Testis (tissue), 3 donors: ENCODE measurements around the gene NFU1. TPM values are rescaled to one million over a fixed set of nuclear protein-coding genes. Genes with fewer than 3 reads are reported as not detected.
"Not testable (repeated sequence)": the region's sequence is repeated elsewhere in the genome, so short reads cannot be mapped to it uniquely, and the experiment has no call there.

Experiments
- DNase-seq: peaks from one replicate; pipeline ENCODE4 v3.0.0-alpha.2; 2019
- H3K27ac ChIP-seq, 2 donors: fragments of 200-600 bp; sonication (generic); one replicate each; pipeline ENCODE4 v1.5.1; 2019
- H3K27me3 ChIP-seq: fragments of 200-600 bp; sonication (generic); one replicate; pipeline ENCODE4 v1.5.1; 2019
- H3K36me3 ChIP-seq: fragments of 200-600 bp; sonication (generic); one replicate; pipeline ENCODE4 v1.5.1; 2017; ENCODE audit warnings: low read depth; ENCODE audit errors: missing control alignments
- H3K4me1 ChIP-seq: fragments of 200-600 bp; sonication (generic); one replicate; pipeline ENCODE4 v1.5.1; 2019
- H3K4me3 ChIP-seq, 2 donors: fragments of 200-600 bp; sonication (generic); one replicate each; pipeline ENCODE4 v1.5.1; 2017 to 2019
- H3K9me3 ChIP-seq: fragments of 200-600 bp; sonication (generic); one replicate; pipeline ENCODE4 v1.5.1; 2017
- POLR2A ChIP-seq: fragments of 450-650 bp; IDR thresholded peaks from one replicate; pipeline ENCODE4 v1.6.1; 2017; ENCODE audit warnings: antibody characterized with exemption, mild to moderate bottlenecking, moderate library complexity
- WGBS, 2 donors: methylation state at CpG; one replicate each; pipeline ENCODE4 v1.1.5; 2018; 5-methylcytosine and 5-hydroxymethylcytosine counted together
- intact Hi-C: fragments of 100-400 bp; cut with DNase I; formaldehyde crosslinking; loops from one replicate; pipeline ENCODE4 v1.15.1; 2023; ENCODE audit warnings: low total_unique reads
- polyA plus RNA-seq: library from polyadenylated mRNA; stranded (reverse); fragments of 350-450 nt; fragmentation: Illumina TruSeq; extraction: RNeasy Lipid Tissue Mini Kit (QIAGEN cat#74804); gene quantifications from one replicate; pipeline ENCODE4 v1.2.3, GENCODE V29; 2014; ENCODE audit warnings: low read depth, low replicate concordance; ENCODE audit not compliant: insufficient read depth
- total RNA-seq, 2 donors: library from RNA; depleted of rRNA; stranded (reverse); fragments of >200 nt; gene quantifications; one replicate each; pipeline ENCODE4 v1.2.3, GENCODE V29; 2016
- TF ChIP-seq, protein P1 (sequence below), 3 experiments: fragments of 450-650 bp in 2 of 3; fragments of 200-600 bp in 1 of 3; sonication (generic) in 1 of 3; IDR thresholded peaks; one replicate each; pipeline ENCODE4 v1.5.1; 2016 to 2019; ENCODE audit warnings: antibody characterized with exemption in 3 of 3, mild to moderate bottlenecking in 2 of 3, moderate library complexity in 1 of 3

The NFU1 gene
- total and polyA plus RNA-seq, 3 donors from 2014 or later = 31.8 to 69.4 (median 33.1) TPM

DNA sequence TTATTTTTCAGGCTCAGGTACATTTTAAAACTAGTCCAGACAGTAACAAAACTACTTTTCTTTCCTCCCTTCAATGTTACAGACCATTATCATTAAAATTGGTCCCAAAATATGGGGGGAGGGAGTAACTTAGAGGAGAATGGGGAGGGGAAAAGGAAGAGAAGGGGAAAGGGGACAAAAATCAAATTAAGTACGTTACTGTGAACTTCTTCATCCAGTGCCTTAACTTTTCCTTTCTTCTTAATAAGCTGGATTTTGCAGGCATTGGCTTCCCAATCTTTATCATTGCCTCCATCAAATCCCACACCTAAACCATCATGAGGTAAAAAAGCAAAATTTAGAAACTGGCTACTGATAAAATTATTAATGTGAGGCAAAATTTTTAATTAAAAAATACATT is 67.4 kb downstream of the NFU1 start:
- TF ChIP-seq, protein P1, sequence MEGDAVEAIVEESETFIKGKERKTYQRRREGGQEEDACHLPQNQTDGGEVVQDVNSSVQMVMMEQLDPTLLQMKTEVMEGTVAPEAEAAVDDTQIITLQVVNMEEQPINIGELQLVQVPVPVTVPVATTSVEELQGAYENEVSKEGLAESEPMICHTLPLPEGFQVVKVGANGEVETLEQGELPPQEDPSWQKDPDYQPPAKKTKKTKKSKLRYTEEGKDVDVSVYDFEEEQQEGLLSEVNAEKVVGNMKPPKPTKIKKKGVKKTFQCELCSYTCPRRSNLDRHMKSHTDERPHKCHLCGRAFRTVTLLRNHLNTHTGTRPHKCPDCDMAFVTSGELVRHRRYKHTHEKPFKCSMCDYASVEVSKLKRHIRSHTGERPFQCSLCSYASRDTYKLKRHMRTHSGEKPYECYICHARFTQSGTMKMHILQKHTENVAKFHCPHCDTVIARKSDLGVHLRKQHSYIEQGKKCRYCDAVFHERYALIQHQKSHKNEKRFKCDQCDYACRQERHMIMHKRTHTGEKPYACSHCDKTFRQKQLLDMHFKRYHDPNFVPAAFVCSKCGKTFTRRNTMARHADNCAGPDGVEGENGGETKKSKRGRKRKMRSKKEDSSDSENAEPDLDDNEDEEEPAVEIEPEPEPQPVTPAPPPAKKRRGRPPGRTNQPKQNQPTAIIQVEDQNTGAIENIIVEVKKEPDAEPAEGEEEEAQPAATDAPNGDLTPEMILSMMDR (IDR thresholded peaks at IDR 0.05) = no peak
- no peak for TF ChIP-seq POLR2A
- no peak overlapping the region for H3K27ac ChIP-seq
- intact Hi-C loops = no loop called here
- H3K9me3 ChIP-seq = no peaks in the 10 kb centered on the region
- H3K4me1 ChIP-seq = no peaks in the 10 kb centered on the region
- no peak overlapping the region for H3K4me3 ChIP-seq
- DNase-seq = no peak
- H3K27me3 ChIP-seq = no peaks in the 10 kb centered on the region
- 79 to 88% methylated on average over 1 of the region's 1 CpG for WGBS, 2 donors
- no peaks in the 10 kb centered on the region for H3K36me3 ChIP-seq

- Histone ChIP-seq H3K27ac (no peak overlapping the region), H3K4me1 (no peaks in the 10 kb centered on the region), H3K36me3 (no peaks in the 10 kb centered on the region), H3K9me3 (no peaks in the 10 kb centered on the region), H3K4me3 (no peak overlapping the region), H3K27me3 (no peaks in the 10 kb centered on the region)
- no peak for DNase-seq
- no peak for TF ChIP-seq POLR2A
- TF ChIP-seq, protein P1 (IDR thresholded peaks at IDR 0.05) = no peak
- WGBS, 2 donors = 96 to 97% methylated on average over 7 of the region's 7 CpGs
- intact Hi-C loops = no loop called here
These were observed 68.6 kb downstream of the NFU1 start for GRCh38 chr2:69368588-69368987.

DNA sequence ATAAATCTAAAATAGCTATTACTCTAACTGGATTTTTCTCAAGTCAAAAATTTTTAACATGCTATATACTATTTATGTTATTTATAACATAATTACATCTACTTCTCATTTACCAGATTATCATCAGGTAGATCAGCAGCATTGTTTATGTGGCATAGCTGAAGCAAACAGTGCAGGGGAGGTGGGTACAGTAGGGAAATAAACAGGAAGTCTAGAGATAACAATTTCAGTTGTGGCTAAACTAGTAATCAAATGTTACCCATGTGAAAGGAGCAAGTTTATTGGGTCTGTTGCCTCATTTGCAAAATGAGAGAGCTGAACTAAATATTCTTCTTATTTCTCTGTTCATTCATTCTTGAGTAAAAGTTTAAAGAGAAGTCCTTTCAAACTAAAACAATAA is 77.9 kb downstream of the NFU1 start:
- Histone ChIP-seq H3K9me3 (no peaks in the 10 kb centered on the region), H3K27me3 (no peaks in the 10 kb centered on the region), H3K4me1 (no peaks in the 10 kb centered on the region), H3K27ac (no peak overlapping the region), H3K36me3 (peaks cover 3% of the 10 kb centered on the region), H3K4me3 (no peak overlapping the region)
- no peak for DNase-seq
- intact Hi-C loops = no loop called here
- TF ChIP-seq, protein P1 (IDR thresholded peaks at IDR 0.05) = no peak
- no peak for TF ChIP-seq POLR2A

DNA sequence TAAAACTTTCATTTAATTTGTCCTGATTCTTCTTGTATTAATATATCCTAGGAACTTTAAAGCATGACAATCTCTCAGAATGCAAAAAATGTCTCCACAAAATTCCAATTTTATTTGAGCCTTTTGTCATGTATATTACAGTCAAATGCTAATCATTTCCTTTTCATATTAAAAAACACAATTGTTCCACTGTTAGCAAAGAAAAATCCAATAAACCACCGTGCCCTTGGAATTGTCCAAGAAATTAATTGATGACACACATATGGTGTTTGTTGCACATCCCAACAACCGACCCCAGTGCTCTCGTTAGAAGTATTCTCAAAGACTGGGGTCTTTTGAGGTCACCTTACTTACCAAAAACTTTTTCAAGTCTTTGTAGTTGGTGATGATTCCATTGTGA is 78.3 kb downstream of the NFU1 start:
- 64 to 67% methylated on average over 3 of the region's 3 CpGs for WGBS, 2 donors
- Histone ChIP-seq H3K36me3 (peaks cover 3% of the 10 kb centered on the region), H3K4me3 (no peak overlapping the region), H3K27ac (no peak overlapping the region), H3K27me3 (no peaks in the 10 kb centered on the region), H3K9me3 (no peaks in the 10 kb centered on the region), H3K4me1 (no peaks in the 10 kb centered on the region)
- intact Hi-C loops = no loop called here
- TF ChIP-seq, protein P1 (IDR thresholded peaks at IDR 0.05) = no peak
- TF ChIP-seq POLR2A = no peak
- DNase-seq = no peak

DNA sequence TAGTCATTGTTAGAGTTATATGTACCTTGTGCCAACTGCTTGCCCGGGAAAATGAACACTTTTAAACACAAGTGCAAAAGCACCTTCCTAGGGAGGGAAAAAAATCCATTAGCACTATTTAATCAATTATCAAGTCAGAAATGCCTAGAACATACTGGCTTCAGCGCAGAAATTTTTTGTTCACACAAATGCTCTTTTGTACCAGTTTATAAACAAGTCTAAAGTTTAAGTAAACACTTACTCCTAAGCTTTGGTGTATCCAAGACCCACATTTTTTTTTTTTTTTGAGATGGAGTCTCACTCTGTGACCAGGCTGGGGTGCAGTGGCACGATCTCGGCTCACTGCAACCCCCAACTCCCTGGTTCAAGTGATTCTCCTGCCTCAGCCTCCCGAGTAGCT is 80.8 kb downstream of the NFU1 start:
- Histone ChIP-seq H3K36me3 (peaks cover 3% of the 10 kb centered on the region), H3K27ac (no peak overlapping the region), H3K9me3 (no peaks in the 10 kb centered on the region), H3K27me3 (no peaks in the 10 kb centered on the region), H3K4me3 (no peak overlapping the region), H3K4me1 (no peaks in the 10 kb centered on the region)
- intact Hi-C loops = no loop called here
- DNase-seq = no peak
- 94% methylated on average over 5 of the region's 5 CpGs for WGBS, 2 donors
- TF ChIP-seq, protein P1 (IDR thresholded peaks at IDR 0.05) = no peak
- TF ChIP-seq POLR2A = no peak

DNA sequence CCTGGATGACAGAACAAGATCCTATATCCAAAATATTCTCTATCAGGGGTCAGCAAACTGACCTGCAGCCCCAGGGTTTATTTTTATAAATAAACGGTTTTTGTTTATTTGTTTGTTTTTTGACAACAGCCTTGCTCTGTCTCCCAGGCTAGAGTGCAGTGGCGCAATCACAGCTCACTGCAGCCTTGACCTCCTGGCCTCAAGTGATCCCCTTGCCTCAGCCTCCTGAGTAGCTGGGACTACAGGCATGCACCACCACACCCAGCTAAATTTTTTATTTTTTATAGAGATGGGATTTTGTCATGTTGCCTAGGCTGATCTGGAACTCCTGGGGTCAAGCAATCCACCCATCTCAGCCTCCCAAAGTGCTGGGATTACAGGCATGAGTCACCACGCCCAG is 82.3 kb downstream of the NFU1 start:
- H3K36me3 ChIP-seq, DNase-seq, intact Hi-C loops, H3K4me1 ChIP-seq, H3K27me3 ChIP-seq, H3K9me3 ChIP-seq, H3K27ac ChIP-seq, H3K4me3 ChIP-seq: not testable (repeated sequence)
- WGBS, 2 donors = 82% methylated on average over 3 of the region's 3 CpGs
